Transverse colon (tissue), 4 donors: ENCODE measurements around the gene FOXC2.

Experiments
- CTCF ChIP-seq, 5 experiments: fragments of 200-600 bp in 3 of 5; fragments of 450-650 bp in 2 of 5; sonication (generic) in 3 of 5; IDR thresholded peaks; 1 replicate in 2 of 5; 2 replicates in 3 of 5; pipeline ENCODE4 v1.5.1; 2016 to 2017; ENCODE audit warnings: antibody characterized with exemption in 5 of 5, inconsistent platforms in 3 of 5, mild to moderate bottlenecking in 2 of 5, moderate library complexity in 1 of 5
- EP300 ChIP-seq: sonication (generic); formaldehyde crosslinking; IDR thresholded peaks from one replicate; pipeline ENCODE4 v1.6.1; 2017; ENCODE audit warnings: antibody characterized with exemption, low read depth
- POLR2AphosphoS5 ChIP-seq, 3 donors: sonication (generic); formaldehyde crosslinking; IDR thresholded peaks; one replicate each; pipeline ENCODE4 v1.6.1; 2016; ENCODE audit warnings: antibody characterized with exemption in 3 of 3

DNA sequence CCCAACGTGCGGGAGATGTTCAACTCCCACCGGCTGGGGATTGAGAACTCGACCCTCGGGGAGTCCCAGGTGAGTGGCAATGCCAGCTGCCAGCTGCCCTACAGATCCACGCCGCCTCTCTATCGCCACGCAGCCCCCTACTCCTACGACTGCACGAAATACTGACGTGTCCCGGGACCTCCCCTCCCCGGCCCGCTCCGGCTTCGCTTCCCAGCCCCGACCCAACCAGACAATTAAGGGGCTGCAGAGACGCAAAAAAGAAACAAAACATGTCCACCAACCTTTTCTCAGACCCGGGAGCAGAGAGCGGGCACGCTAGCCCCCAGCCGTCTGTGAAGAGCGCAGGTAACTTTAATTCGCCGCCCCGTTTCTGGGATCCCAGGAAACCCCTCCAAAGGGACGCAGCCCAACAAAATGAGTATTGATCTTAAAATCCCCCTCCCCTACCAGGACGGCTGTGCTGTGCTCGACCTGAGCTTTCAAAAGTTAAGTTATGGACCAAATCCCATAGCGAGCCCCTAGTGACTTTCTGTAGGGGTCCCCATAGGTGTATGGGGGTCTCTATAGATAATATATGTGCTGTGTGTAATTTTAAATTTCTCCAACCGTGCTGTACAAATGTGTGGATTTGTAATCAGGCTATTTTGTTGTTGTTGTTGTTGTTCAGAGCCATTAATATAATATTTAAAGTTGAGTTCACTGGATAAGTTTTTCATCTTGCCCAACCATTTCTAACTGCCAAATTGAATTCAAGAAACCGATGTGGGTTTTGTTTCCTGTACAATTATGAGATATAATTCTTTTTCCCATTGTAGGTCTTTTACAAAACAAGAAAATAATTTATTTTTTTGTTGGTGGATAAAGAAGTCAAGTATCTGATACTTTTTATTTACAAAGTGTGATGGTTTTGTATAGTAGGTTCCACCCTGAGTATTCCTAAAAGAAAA is 2.3 kb downstream of the FOXC2 start:
- TF ChIP-seq POLR2AphosphoS5 (IDR thresholded peaks at IDR 0.05) (no peak), CTCF (IDR thresholded peaks at IDR 0.05) (no peak), EP300 (no peak)
